Left lobe of liver (tissue), 2 donors: ENCODE results near the gene CLDN24. TPM values are rescaled to one million over a fixed set of nuclear protein-coding genes. Genes with fewer than 3 reads are reported as not detected.

Experiments
- ATAC-seq: fragments of 200-7000 bp; cut with Tn5 transposase; one replicate; pipeline ENCODE4 v1.9.1; 2020; ENCODE audit warnings: mild to moderate bottlenecking, moderate library complexity
- DNase-seq: peaks from one replicate; pipeline ENCODE4 v3.0.0-alpha.2; 2020; ENCODE audit warnings: low spot score
- total RNA-seq: library from RNA; stranded (reverse); gene quantifications from one replicate; pipeline ENCODE4 v1.2.1, GENCODE V29; 2021
- donor health status: DM: no; HTN: no; CAD: no; lungs with moderate emphysema.
- donor health status: DM: no; HTN: yes; CAD: no.

Gene CLDN24
- total RNA-seq, 1 donor from 2014 or later, result not detected

- ATAC-seq (peak; percentile 17), DNase-seq (no peak)
Observed at GRCh38 chr4:183323295-183323694, 1.1 kb upstream of the CLDN24 start.

- ATAC-seq (no peak), DNase-seq (no peak)
Observed at GRCh38 chr4:183321516-183321915, 710 bp downstream of the CLDN24 start.

GRCh38 chr4:183321079-183321478 lies 1.1 kb downstream of the CLDN24 start:
- no peak for ATAC-seq
- DNase-seq, result no peak

- no peak for ATAC-seq
- DNase-seq, result no peak
Observed at GRCh38 chr4:183320211-183321059, 1.8 kb downstream of the CLDN24 start, which contains the start of gene CLDN22. TSS of gene CLDN22 (minus strand) at chr4:183320276. CDS start at chr4:183320218, 58 bp downstream.

- no peak for DNase-seq
- ATAC-seq, result no peak
Observed at GRCh38 chr4:183318656-183319055, 3.6 kb downstream of the CLDN24 start.

- ATAC-seq, result no peak
- no peak for DNase-seq
Observed at GRCh38 chr4:183314806-183315205, 7.4 kb downstream of the CLDN24 start.

- ATAC-seq (no peak), DNase-seq (no peak)
Observed at GRCh38 chr4:183314336-183314735, 7.9 kb downstream of the CLDN24 start.

GRCh38 chr4:183312841-183313240 lies 9.4 kb downstream of the CLDN24 start:
- DNase-seq (no peak), ATAC-seq (no peak)

- ATAC-seq, result no peak
- DNase-seq, result no peak
Observed at GRCh38 chr4:183306811-183307210, 15.4 kb downstream of the CLDN24 start.

GRCh38 chr4:183304538-183304937 lies 17.7 kb downstream of the CLDN24 start:
- no peak for ATAC-seq
- DNase-seq, result no peak

- no peak for ATAC-seq
- no peak for DNase-seq
Observed at GRCh38 chr4:183304067-183304466, 18.2 kb downstream of the CLDN24 start.

GRCh38 chr4:183303301-183303700 lies 18.9 kb downstream of the CLDN24 start:
- ATAC-seq (no peak), DNase-seq (no peak)

- DNase-seq, result no peak
Observed at GRCh38 chr4:183300655-183301054, 21.6 kb downstream of the CLDN24 start.

GRCh38 chr4:183300070-183300469 lies 22.2 kb downstream of the CLDN24 start:
- ATAC-seq (no peak), DNase-seq (no peak)

More at GRCh38 chr4:183300655-183301054, 21.6 kb downstream of the CLDN24 start:
- ATAC-seq, result no peak

GRCh38 chr4:183299464-183299863 lies 22.8 kb downstream of the CLDN24 start:
- ATAC-seq, result no peak
- DNase-seq, result no peak

GRCh38 chr4:183297675-183298074 lies 24.6 kb downstream of the CLDN24 start:
- ATAC-seq (no peak), DNase-seq (no peak)

- DNase-seq, result no peak
- ATAC-seq, result no peak
Observed at GRCh38 chr4:183295711-183296110, 26.5 kb downstream of the CLDN24 start.

GRCh38 chr4:183291070-183291469 lies 31.2 kb downstream of the CLDN24 start:
- no peak for DNase-seq
- no peak for ATAC-seq

- DNase-seq (no peak), ATAC-seq (no peak)
Observed at GRCh38 chr4:183289688-183290087, 32.5 kb downstream of the CLDN24 start.

GRCh38 chr4:183288955-183289354 lies 33.3 kb downstream of the CLDN24 start:
- no peak for DNase-seq
- no peak for ATAC-seq

GRCh38 chr4:183287677-183288076 lies 34.5 kb downstream of the CLDN24 start:
- DNase-seq (no peak), ATAC-seq (peak; percentile 28)

GRCh38 chr4:183287309-183287659 lies 34.9 kb downstream of the CLDN24 start:
- DNase-seq, result no peak
- ATAC-seq, result peak; percentile 64
